HG02588 (cell line): Measurements from ENCODE around the gene IL20.

Experiments used
- ATAC-seq: cut with Tn5 transposase; IDR thresholded peaks from one replicate; pipeline ENCODE4 v1.9.1; 2021; ENCODE audit warnings: mild to moderate bottlenecking, moderate library complexity; ENCODE audit not compliant: unreplicated experiment

Gene IL20, protein sequence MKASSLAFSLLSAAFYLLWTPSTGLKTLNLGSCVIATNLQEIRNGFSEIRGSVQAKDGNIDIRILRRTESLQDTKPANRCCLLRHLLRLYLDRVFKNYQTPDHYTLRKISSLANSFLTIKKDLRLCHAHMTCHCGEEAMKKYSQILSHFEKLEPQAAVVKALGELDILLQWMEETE

DNA sequence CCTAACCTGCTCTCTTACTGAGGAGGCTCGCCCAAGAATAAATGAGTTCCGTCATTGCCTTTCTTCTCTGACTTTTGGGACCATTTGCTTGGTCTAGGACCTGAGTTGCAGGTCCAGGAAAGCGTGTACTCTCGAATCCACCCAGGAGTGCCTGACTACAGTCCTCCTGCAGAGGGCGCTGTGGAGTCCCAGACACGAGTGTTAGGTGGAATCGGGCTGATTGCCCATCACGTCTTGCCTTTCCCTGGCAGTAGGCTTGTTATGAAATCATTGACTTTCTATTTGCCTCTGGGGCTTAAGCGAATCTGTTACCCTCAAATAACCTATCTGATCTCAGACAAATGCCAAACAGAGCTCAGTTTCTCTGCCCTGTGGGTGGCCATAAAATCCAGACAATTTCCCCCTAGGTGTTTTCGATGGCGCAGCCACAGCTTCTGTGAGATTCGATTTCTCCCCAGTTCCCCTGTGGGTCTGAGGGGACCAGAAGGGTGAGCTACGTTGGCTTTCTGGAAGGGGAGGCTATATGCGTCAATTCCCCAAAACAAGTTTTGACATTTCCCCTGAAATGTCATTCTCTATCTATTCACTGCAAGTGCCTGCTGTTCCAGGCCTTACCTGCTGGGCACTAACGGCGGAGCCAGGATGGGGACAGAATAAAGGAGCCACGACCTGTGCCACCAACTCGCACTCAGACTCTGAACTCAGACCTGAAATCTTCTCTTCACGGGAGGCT is at the start of gene IL20:
IL20 (plus strand) TSS at position 685 of the 733 bp plus-strand sequence. CDS start 230 bp downstream, outside the sequence.
- ATAC-seq: no peak

DNA sequence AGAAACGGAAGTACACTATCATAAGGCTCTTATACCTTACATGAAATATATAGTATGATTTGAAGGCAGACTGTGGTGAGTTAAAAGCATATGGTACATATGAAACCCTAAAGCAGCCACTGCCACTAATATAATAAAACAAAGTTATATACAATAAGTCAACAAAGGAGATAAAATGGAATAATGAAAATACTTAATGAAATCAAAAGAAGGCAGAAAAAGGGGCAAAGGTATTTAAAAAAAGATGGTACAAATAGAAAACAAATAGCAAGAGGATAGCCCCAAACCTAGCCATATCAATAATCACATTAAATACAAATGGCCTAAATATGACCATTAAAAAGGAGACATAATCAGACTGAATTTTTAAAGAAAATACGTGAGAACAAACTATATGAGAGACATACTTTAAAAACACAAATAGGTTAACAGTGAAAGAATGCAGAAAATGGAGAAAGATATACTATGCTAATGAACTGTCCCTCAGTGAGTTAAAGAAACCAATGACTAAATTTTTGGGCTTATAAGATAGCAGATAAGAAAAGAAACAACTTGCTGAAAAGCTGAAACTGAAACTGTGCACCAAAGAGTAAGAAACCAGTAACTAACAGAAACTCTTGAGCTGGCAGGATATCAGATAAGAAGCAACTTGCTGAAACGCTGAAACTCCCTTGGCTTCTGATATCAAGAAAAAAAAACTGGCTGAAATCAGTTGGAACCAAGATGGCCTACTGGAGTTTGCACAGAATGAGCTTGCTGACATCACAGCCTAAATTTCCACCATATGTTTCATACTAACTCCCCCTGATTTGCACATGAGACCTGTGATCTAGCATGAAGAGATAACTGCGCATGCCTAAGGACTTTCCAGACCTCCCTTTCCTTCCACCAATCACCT is 48.8 kb upstream of the IL20 start:
- ATAC-seq: peak; percentile 36

DNA sequence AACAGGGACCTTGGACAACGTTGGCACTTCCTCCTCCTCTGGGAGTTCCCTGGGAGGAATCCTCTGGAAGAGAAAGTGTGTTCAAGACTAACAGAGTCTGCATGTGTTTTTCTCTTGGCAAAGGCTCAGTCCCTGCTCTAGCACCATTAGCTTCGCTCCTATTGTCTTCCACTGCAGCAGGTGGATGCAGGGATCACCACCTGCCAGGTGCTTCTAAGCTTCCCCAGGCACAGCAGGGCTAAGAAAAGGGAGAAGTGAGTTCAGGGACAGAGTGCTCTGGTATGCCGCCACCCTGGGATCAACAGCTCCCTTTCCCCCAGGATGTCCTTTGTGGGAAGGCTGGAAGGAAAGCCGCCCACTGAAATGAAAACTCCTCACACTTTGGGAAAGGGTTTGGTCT is 43.9 kb upstream of the IL20 start:
- no peak for ATAC-seq

DNA sequence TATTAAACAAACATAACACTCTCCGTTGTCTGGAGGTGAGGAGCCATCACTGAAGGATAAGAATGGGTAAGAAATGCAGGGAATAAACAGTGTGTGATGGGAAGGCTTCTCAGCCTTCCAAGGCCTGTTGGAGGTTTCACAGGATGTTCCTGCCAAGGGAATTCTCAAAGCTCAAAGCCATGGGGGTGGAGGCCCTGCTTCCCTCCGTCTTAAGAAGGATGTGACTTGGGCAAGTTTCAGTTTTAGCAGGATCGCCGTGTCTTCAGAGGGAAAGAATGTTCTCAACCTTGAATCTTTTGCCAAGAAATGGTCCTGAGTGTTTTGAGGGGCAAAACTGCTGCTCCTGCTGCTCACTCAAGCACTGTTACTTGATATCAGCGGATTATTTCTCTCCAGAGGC is 41.7 kb upstream of the IL20 start:
- ATAC-seq: no peak

DNA sequence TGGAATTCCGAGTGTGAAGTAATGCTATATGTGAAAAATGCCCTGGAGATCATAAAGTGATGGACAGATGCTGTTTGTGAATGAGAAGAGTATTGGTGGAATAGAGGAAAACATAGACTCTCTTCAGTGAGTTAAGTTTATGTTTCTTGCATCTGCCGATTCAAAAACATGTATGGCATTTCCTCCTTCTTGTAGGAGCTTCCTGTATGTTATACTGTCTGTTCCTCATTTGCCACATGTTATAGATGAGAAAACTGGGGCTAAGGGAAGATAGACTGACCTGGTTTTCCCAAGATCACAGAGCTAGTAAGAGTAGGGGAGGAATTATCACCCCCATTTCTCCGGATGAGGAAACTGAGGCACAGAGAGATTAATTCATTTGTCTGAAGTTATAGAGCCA is 41.1 kb upstream of the IL20 start:
- ATAC-seq: no peak

DNA sequence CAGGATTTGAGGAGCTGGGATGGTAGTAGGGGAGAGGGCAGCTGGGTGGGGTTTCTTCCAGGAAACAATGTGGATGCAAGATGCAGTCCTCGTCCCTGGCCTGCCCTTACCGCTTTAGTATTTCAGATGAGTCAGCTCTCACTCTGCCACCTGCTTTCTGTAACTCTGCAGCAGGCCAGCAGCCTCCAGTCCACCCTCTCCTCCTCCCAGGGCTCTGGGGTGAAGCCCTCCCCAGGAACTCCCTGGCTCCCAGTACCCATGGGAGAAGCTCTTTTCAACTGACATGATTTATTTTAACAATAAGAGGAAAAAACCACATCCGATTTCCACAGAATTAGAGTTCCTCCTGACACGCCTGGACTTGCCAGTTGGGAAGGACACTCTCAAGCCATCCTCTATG is 39.0 kb upstream of the IL20 start:
- no peak for ATAC-seq

DNA sequence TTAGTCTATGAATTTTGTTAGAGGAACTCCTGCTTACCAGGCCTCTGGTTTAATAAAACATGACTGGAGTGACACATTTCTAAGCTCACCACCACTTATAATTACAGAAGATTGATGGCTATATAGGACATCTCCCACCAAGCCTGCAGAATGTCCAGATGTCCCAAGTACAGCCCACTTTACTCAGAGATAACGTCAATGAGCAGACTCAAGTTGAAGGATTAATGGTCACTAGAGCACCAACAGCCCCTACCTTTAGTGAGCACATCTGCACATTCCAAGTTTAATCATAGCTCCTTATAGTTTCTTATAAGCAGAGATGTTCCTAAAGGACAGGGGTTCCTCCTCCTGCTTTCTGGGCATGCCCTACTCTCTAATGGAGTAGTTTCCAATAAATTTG is 37.4 kb upstream of the IL20 start:
- no peak for ATAC-seq

DNA sequence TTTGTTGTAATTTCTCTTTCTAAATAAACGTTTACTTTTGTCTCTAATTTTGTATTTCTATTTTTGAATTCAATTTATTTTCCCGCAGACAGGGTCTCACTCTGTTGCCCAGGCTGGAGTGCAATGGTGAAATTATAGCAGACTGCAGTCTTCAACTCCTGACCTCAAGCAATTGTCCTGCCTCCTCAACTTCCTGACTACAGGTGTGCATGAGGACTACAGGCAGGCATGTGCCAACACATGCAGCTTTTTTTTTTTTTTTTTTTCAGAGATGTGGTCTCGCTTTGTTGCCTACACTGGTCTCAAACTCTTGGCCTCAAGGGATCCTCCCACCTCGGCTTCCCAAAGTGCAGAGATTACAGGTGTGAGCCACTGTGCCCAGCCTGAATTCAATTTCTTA is 36.7 kb upstream of the IL20 start:
- no peak for ATAC-seq

DNA sequence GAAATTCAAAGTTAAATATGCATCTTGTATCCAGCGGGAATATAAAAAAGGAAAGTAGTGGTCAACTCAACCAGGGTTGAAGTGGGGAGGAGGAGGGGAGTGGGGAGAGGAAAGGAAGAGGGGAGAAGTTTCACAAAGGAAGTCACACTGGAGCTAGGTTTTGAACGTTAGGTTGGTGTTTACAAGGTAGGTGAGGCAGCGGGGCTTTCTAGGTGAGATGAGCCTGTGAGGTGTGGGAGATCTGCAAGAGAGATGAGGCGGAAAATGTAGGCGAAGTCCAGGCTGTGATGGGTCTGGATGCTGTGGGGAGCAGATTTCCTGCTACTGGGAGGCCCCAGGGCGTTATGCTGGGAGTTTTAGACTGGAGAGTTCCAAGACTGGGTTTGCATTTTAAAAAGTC is 36.1 kb upstream of the IL20 start:
- ATAC-seq: no peak

DNA sequence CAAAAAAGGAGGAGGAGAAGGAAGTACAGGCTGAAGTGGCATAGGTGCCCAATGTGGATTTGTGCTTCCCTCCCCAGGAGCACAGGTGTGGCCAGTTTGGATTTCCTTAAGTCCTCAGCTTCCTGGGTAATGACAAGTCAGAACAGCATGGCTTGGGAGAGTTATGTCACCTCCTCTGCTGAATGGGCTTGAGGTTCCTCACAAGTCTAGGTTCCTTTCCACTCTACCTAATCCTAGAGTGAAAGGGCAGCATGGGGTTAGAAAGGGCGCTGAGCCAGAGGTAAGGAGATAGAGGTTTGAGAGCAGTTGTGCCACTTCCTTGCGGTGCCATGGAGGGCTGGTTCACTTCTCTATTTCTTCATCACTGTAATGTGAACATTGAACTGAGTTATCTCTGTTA is 35.5 kb upstream of the IL20 start:
- no peak for ATAC-seq

DNA sequence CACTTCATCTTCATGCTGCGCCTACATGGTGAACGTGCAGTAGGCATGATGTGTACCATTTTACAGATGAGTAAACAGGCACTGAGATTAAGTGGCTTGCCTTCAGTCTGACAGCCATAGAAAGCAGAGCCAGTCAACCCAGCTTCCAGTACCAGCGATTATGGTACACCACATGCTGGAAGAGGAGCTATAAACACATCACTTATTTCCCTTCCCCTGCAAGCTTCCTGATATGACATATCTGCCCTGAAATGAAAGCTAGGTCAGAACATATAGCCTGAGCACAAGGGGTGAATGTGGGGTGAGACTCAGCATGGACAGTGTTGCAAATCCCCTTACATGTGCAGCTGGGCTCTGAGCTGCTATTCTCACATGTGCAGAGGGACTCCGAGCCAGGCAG is 33.8 kb upstream of the IL20 start:
- ATAC-seq: no peak

DNA sequence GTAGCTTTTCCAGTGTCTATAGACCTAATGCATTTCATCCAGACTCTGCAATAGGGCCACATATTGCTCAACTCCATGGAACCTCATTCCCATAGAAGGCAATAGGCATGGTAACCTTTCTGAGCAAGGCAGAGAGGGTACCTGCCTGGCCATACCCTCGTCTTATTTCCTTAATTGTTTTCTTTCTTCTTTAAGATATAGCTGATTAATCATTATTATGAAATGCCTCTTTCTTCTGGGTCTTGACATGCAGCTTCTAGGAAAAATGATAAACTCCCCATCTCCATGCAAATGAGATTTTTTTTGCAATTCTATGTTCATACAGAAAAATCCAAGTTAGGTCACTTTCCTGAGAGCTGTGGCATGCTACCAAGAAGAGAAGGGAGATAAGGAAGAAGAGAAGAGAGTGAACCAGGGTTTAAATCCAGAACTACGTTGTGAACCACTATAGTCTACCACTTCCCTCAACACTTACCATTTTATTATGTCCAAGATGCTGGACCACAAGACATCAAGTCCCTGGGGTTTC is 33.0 kb upstream of the IL20 start:
- no peak for ATAC-seq

DNA sequence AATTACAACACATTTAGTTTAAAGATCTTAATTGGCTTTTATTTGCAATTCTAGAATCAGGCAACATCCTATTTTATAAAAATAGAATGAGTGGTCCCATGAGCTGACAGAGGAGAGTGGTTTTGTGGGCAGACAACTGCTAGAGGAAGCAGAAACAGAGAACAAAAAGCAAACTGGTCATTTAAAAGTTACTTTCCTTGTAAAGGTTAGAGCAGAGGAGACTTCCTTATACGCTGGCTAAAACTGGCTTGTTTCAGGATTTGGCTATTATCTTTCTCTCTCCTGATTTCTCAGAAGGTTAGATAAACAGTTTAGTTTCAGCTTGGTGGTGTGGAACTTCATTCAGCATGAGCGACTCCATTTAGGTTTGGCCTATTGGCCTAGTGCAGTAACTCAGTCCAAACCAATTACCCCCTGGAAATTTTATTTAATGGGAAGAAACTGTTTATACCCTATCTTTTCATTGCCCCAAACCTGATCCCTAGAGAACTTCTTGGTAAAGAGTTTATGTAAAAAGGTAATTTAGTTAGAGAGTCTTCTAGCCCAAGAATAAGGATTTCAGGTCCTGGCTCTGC is 32.2 kb upstream of the IL20 start:
- ATAC-seq: no peak

DNA sequence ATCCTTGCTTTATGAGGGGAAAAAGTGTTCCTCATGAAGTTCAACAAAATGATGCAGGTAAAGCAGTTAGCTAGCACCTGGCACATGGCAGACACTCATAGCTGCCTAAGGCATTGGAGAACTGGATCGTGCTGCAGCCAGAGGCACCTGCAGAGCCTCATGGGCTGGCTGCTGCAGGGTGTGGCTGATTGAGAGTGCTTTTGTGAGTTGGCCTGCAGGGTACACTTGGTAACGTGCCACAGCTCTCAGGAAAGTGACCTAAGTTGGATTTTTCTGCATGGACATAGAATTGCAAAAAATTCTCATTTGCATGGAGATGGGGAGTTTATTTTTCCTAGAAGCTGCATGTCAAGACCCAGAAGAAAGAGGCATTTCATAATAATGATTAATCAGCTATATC is 31.6 kb upstream of the IL20 start:
- no peak for ATAC-seq

DNA sequence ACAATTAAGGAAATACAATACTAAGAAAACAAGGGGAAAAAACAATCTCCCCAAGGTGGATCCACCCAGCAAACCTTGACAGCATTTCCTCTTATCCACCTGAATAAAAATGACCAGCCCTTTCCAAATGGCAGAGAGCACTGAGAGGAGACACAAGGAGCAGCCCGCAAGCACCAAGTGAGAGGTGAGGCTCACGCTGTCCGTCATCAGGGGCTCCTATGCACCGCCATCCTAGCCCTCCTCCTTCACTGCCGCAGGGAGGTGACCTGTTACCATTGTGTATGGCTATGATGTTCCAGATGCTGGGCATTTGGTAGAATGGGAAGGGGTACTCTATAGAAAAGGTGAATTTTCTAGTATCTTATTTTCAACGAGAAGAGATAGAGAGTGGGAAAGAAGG is 31.2 kb upstream of the IL20 start:
- no peak for ATAC-seq

DNA sequence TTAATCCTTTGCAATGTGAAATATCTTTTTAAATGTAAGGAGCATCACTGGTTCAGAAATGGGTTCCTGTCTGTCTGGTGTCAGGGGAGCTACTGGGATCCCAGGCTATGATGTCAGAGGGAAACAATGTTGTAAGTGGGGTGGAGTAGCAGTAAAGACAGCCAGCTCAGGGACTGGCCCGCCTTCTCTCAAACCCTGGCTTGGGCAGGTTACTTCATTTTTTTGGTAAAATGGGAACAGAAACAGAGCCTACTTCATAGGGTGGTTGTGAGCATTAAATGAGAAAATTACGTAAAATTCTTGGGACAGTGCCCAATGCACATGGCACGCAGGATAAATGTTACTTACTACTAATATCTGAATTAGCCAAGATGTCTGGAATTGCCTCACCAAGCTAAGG is 30.7 kb upstream of the IL20 start:
- no peak for ATAC-seq

DNA sequence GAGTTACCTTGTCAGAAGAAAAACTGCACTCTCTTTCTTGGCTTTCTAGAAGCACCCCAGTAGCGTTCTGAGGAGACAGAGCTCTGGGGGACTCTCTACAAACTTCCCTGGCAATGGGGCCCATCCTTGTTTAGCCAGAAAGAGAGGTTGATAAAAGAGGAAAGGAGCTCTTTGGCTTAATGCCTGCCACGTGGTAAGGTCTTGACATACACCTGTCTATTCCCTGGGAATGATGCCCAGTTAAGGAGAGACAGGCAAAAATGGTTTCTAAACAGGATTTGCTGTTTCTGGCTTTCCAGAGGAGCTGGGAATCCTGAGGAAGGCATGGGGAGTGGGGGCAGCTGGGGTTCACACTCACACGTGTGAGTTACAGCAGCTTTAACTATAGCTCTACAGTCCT is 30.2 kb upstream of the IL20 start:
- ATAC-seq: no peak

DNA sequence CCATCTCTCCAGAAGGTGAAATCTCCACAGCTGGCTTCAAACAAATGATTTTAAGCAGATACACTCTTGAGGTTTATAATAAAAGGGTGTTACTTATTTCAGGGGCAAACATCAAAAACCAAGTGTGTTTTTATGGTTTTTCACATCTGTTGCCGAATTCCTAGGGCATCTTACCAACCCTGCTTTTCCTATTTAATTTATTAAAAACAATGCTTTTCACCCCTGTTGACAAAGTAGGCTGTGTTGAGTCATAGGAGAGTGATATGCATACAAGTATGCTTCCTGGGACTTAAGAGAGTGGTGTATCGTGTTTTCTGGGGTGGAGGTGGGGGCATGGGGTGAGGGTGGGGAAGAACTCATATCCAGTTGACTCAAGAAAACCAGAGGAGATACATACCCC is 29.3 kb upstream of the IL20 start:
- ATAC-seq: no peak

DNA sequence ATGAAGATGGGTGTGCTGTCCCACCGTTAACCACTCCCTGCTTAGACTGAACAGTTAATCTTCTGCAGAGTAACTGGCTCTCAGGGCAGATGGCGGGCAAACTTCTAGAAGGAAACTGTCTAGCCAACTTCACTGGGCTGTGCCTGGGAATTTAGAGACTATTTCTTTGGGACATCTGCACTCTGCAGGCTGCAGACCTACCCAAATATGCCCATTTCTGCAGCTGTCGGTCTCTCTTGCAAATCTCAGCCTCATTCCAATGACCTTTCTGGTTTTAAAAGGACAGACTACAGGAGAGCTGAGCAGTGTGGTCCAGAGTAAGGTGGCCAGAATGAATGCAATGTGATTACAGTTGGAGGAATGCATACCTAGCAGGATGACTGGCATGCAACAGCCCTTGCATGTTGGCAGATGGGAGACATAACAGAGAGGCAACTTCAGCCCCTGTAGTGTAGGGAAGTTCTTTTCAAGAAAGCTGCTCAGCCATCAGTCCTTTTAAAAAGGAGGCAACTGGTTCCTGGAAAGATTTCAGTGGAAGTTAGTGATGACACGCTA is 26.3 kb upstream of the IL20 start:
- ATAC-seq: no peak

DNA sequence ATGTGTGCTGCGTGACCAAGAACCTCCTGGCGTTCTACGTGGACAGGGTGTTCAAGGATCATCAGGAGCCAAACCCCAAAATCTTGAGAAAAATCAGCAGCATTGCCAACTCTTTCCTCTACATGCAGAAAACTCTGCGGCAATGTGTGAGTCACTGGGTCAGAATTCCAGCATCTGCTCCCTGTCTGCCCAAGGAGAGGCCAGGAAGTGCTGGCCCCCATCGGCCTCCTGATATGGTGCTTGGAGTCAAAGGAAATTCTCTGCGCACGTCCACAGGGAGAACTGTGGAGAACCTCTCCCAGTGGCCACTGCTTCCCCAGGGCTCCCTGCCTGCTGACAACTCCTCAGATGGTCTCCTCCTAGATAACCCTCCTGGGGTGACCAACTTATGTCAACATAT is 25.6 kb upstream of the IL20 start:
- no peak for ATAC-seq
